Spleen (tissue), 11 donors: ENCODE data around the gene PPFIA1. TPM values are rescaled to one million over a fixed set of nuclear protein-coding genes. Genes with fewer than 3 reads are reported as not detected.
A peak's percentile ranks its signal among the peaks of the same experiment; 100 is the strongest.

Experiments
- DNase-seq: peaks from one replicate; pipeline ENCODE4 v3.0.0-alpha.2; 2020
- H3K27ac ChIP-seq, 8 donors: fragments of 200-600 bp; sonication (generic) in 7 of 8; 1 replicate in 4 of 8; 2 replicates in 4 of 8; pipeline versions ENCODE4 v1.5.0 to v1.8.0; 2016 to 2021; ENCODE audit warnings: inconsistent platforms in 4 of 8, mild to moderate bottlenecking in 4 of 8, moderate library complexity in 1 of 8
- H3K27me3 ChIP-seq, 7 donors: fragments of 200-600 bp; sonication (generic) in 6 of 7; replicated peaks in 1 of 7; 1 replicate in 4 of 7; 2 replicates in 3 of 7; pipeline versions ENCODE4 v1.5.0 to v1.8.0; 2016 to 2021; ENCODE audit warnings: inconsistent platforms in 3 of 7, mild to moderate bottlenecking in 1 of 7
- H3K36me3 ChIP-seq, 6 donors: fragments of 200-600 bp; sonication (generic) in 5 of 6; 1 replicate in 4 of 6; 2 replicates in 2 of 6; pipeline versions ENCODE4 v1.5.0 to v1.8.0; 2016 to 2021; ENCODE audit warnings: inconsistent platforms in 2 of 6
- H3K4me1 ChIP-seq, 6 donors: fragments of 200-600 bp; sonication (generic) in 5 of 6; 1 replicate in 3 of 6; 2 replicates in 3 of 6; pipeline versions ENCODE4 v1.5.0 to v1.8.0; 2016 to 2021; ENCODE audit warnings: inconsistent platforms in 3 of 6
- H3K4me3 ChIP-seq, 8 donors: fragments of 200-600 bp; sonication (generic) in 7 of 8; 1 replicate in 4 of 8; 2 replicates in 4 of 8; pipeline versions ENCODE4 v1.5.0 to v1.8.0; 2016 to 2021; ENCODE audit warnings: inconsistent platforms in 4 of 8, mild to moderate bottlenecking in 4 of 8, moderate library complexity in 2 of 8
- H3K9me3 ChIP-seq, 8 donors: fragments of 200-600 bp; sonication (generic) in 7 of 8; 1 replicate in 4 of 8; 2 replicates in 4 of 8; pipeline versions ENCODE4 v1.5.0 to v1.8.0; 2016 to 2021; ENCODE audit warnings: inconsistent platforms in 4 of 8
- CTCF ChIP-seq, 11 experiments: fragments of 200-600 bp in 7 of 11; fragments of 450-650 bp in 4 of 11; sonication (generic) in 4 of 11; IDR thresholded peaks in 8 of 11; conservative IDR thresholded peaks in 3 of 11; 1 replicate in 7 of 11; 2 replicates in 4 of 11; pipeline versions ENCODE4 v1.4.0 to v1.8.0; 2016 to 2021; ENCODE audit warnings: antibody characterized with exemption in 11 of 11, inconsistent platforms in 4 of 11, mild to moderate bottlenecking in 1 of 11
- POLR2A ChIP-seq, 3 donors: fragments of 450-650 bp; IDR thresholded peaks; one replicate each; pipeline ENCODE4 v1.5.1; 2017; ENCODE audit warnings: antibody characterized with exemption in 3 of 3, mild to moderate bottlenecking in 1 of 3
- POLR2AphosphoS5 ChIP-seq, 3 donors: sonication (generic); formaldehyde crosslinking; IDR thresholded peaks; one replicate each; pipeline ENCODE4 v1.5.1; 2017; ENCODE audit warnings: antibody characterized with exemption in 3 of 3
- WGBS, 5 donors: extraction: QIAGEN DNeasy Blood & Tissue Kit in 3 of 5; methylation state at CpG; one replicate each; pipeline versions ENCODE4 v1.1.5 to v1.1.7; 2013 to 2018; 5-methylcytosine and 5-hydroxymethylcytosine counted together
- intact Hi-C: fragments of 100-400 bp; cut with DNase I; formaldehyde crosslinking; loops from one replicate; pipeline ENCODE4 v1.15.0; 2023; ENCODE audit warnings: low total_unique reads
- polyA plus RNA-seq, 3 donors: library from polyadenylated mRNA; stranded (reverse); fragments of 200-250 nt; gene quantifications; one replicate each; pipeline ENCODE4 v1.2.1, GENCODE V29; 2013
- total RNA-seq, 7 donors: library from RNA; depleted of rRNA in 3 of 7; stranded (reverse); fragments of >200 nt in 3 of 7; fragmentation: NEBNext Ultra II Directional in 4 of 7; extraction: Animal tissue kit (Norgen Biotek cat#: 25700) in 4 of 7; gene quantifications; one replicate each; pipeline versions ENCODE4 v1.1.0 to v1.2.1, GENCODE V29; 2016 to 2021
- donor health status: healthy with polysubstance abuse.
- donor health status: DM: no; HTN: no; CAD: no; lungs with moderate emphysema.
- donor health status: DM: no; HTN: no; CAD: no.
- donor health status: Bipolar disorder and iron deficiency.
- donor health status: healthy.
- donor health status: DM: no; HTN: no; CAD: no.
- donor health status: DM: yes; HTN: yes; CAD: no.

The PPFIA1 gene
- total and polyA plus RNA-seq, 10 donors, result 7.6 to 73.5 (median 55.0) TPM

- Histone ChIP-seq H3K27ac (no peak overlapping the region), H3K36me3 (peaks cover 6 to 96% (median 88%) of the 10 kb centered on the region in 6 donors), H3K4me1 (no peaks in the 10 kb centered on the region), H3K27me3 (no peaks in the 10 kb centered on the region), H3K9me3 (no peaks in the 10 kb centered on the region), H3K4me3 (no peak overlapping the region)
- TF ChIP-seq CTCF (IDR thresholded peaks at IDR 0.05 in 8 of 11, conservative IDR thresholded peaks at IDR 0.05 in 3 of 11) (no peak), POLR2A (IDR thresholded peaks at IDR 0.05) (no peak), POLR2AphosphoS5 (IDR thresholded peaks at IDR 0.05) (no peak)
- intact Hi-C loops, result no loop called here
- WGBS, 5 donors, result 95 to 98% (median 95%) methylated on average over 11 of the region's 11 CpGs
- no peak for DNase-seq
Observed at GRCh38 chr11:70343636-70344035, 73.1 kb downstream of the PPFIA1 start.

GRCh38 chr11:70348191-70348590 lies 77.7 kb downstream of the PPFIA1 start:
- no peaks in the 10 kb centered on the region for H3K27me3 ChIP-seq
- DNase-seq, result no peak
- H3K4me3 ChIP-seq, result no peak overlapping the region
- no peaks in the 10 kb centered on the region for H3K9me3 ChIP-seq
- no peak for TF ChIP-seq CTCF (IDR thresholded peaks at IDR 0.05 in 8 of 11, conservative IDR thresholded peaks at IDR 0.05 in 3 of 11)
- WGBS, 5 donors, result 86 to 94% (median 89%) methylated on average over 12 of the region's 12 CpGs
- peaks cover 0 to 12% (median 2%) of the 10 kb centered on the region in 6 donors for H3K4me1 ChIP-seq
- intact Hi-C loops, result no loop called here
- peaks cover 6 to 98% (median 61%) of the 10 kb centered on the region in 6 donors for H3K36me3 ChIP-seq
- no peak overlapping the region for H3K27ac ChIP-seq

- Histone ChIP-seq H3K27ac (no peak overlapping the region), H3K4me3 (no peak overlapping the region), H3K9me3 (no peaks in the 10 kb centered on the region), H3K4me1 (peaks cover 0 to 14% (median 2%) of the 10 kb centered on the region in 6 donors), H3K27me3 (no peaks in the 10 kb centered on the region), H3K36me3 (peaks cover 6 to 98% (median 61%) of the 10 kb centered on the region in 6 donors)
- 81 to 96% (median 89%) methylated on average over 1 of the region's 1 CpG for WGBS, 5 donors
- TF ChIP-seq POLR2AphosphoS5 (IDR thresholded peaks at IDR 0.05), result no peak
- TF ChIP-seq CTCF (IDR thresholded peaks at IDR 0.05 in 8 of 11, conservative IDR thresholded peaks at IDR 0.05 in 3 of 11), result no peak
- TF ChIP-seq POLR2A (IDR thresholded peaks at IDR 0.05), result no peak
- no peak for DNase-seq
- intact Hi-C loops, result no loop called here
Observed at GRCh38 chr11:70348608-70349007, 78.1 kb downstream of the PPFIA1 start.

GRCh38 chr11:70351646-70352045 lies 81.2 kb downstream of the PPFIA1 start:
- H3K27me3 ChIP-seq, result no peaks in the 10 kb centered on the region
- H3K27ac ChIP-seq, result peak overlapping the region in 2 of 8 donors; percentile 19 to 51
- TF ChIP-seq POLR2A (IDR thresholded peaks at IDR 0.05), result no peak
- no peak for TF ChIP-seq POLR2AphosphoS5 (IDR thresholded peaks at IDR 0.05)
- TF ChIP-seq CTCF (IDR thresholded peaks at IDR 0.05 in 8 of 11, conservative IDR thresholded peaks at IDR 0.05 in 3 of 11), result no peak
- intact Hi-C loops, result no loop called here
- 59 to 86% (median 72%) methylated on average over 3 of the region's 3 CpGs for WGBS, 5 donors
- peaks cover 0 to 14% (median 2%) of the 10 kb centered on the region in 6 donors for H3K4me1 ChIP-seq
- no peak for DNase-seq
- no peaks in the 10 kb centered on the region for H3K9me3 ChIP-seq
- no peak overlapping the region for H3K4me3 ChIP-seq
- peaks cover 0 to 100% (median 65%) of the 10 kb centered on the region in 6 donors for H3K36me3 ChIP-seq
